Measurements from ENCODE around the gene OR51B2.

DNA sequence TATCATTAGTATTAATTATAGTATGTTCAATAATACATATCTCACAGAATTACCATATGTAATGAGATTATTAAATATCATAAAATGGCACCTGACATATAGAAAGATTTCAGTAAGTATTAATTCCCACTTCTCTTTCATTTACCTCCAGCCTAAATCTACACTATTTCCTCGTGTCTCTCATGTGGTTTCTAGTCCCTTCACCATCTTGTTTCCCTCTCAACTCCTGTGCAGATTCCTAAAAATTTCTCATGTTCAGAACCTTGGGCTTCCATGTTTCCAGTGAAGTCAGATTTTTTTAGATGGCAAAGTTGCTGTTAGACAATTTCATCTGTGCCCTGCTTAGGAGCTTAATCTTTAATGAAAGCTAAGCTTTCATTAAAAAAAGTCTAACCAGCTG is 40.2 kb downstream of the OR51B2 start:
- TF ChIP-seq, protein P1, sequence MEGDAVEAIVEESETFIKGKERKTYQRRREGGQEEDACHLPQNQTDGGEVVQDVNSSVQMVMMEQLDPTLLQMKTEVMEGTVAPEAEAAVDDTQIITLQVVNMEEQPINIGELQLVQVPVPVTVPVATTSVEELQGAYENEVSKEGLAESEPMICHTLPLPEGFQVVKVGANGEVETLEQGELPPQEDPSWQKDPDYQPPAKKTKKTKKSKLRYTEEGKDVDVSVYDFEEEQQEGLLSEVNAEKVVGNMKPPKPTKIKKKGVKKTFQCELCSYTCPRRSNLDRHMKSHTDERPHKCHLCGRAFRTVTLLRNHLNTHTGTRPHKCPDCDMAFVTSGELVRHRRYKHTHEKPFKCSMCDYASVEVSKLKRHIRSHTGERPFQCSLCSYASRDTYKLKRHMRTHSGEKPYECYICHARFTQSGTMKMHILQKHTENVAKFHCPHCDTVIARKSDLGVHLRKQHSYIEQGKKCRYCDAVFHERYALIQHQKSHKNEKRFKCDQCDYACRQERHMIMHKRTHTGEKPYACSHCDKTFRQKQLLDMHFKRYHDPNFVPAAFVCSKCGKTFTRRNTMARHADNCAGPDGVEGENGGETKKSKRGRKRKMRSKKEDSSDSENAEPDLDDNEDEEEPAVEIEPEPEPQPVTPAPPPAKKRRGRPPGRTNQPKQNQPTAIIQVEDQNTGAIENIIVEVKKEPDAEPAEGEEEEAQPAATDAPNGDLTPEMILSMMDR (IDR thresholded peaks at IDR 0.05; ENCODE audit: low read length): no peak
- no peak for TF ChIP-seq EZH2 (optimal IDR thresholded peaks at IDR 0.05; ENCODE audit: low read depth, low read length)

Data from MM.1S (cell line).